CD4-positive, CD25-positive, alpha-beta regulatory T cell (primary cell): ENCODE measurements around the gene LHFPL4. TPM values are rescaled to one million over a fixed set of nuclear protein-coding genes. Genes with fewer than 3 reads are reported as not detected.

Experiments used
- polyA plus RNA-seq, 4 donors: library from polyadenylated mRNA; unstranded; fragments of 300-500 nt; fragmentation: Illumina TruSeq; gene quantifications; one replicate each; pipeline ENCODE4 v1.2.3, GENCODE V29; 2021
- total RNA-seq: library from RNA; stranded (reverse); gene quantifications from one replicate; pipeline ENCODE4 v1.2.3, GENCODE V29; 2022

The LHFPL4 gene
- total and polyA plus RNA-seq, 5 donors from 2014 or later, result 0.03 to 0.18 (median 0.13) TPM; not detected in 2

Other genes starting within 250 kb of the LHFPL4 start
- 40.2 TPM for gene THUMPD3, start 190.8 kb downstream of the LHFPL4 start, total RNA-seq
- gene THUMPD3, start 190.8 kb downstream of the LHFPL4 start, polyA plus RNA-seq, result 10 to 100 TPM; 17.9 to 20.5 (median 19.3) TPM
- gene SETD5, start 156.2 kb downstream of the LHFPL4 start, total RNA-seq, result 120 TPM
- gene SETD5, start 156.2 kb downstream of the LHFPL4 start, polyA plus RNA-seq, result 10 to 100 TPM; 17.7 to 32.2 (median 24.4) TPM
- 97.4 TPM for gene MTMR14, start 95.7 kb upstream of the LHFPL4 start, total RNA-seq
- 10 to 100 TPM; 66.8 to 90.2 (median 80.9) TPM for gene MTMR14, start 95.7 kb upstream of the LHFPL4 start, polyA plus RNA-seq
- gene CPNE9, start 150.0 kb upstream of the LHFPL4 start, total RNA-seq, result not detected
- not detected for gene CPNE9, start 150.0 kb upstream of the LHFPL4 start, polyA plus RNA-seq
- gene BRPF1, start 177.9 kb upstream of the LHFPL4 start, total RNA-seq, result 41.2 TPM
- 10 to 100 TPM in 2 of 4 donors, 1 to 10 TPM in 2; 6.7 to 12.1 (median 9.2) TPM for gene BRPF1, start 177.9 kb upstream of the LHFPL4 start, polyA plus RNA-seq
- 26.3 TPM for gene OGG1, start 196.1 kb upstream of the LHFPL4 start, total RNA-seq
- gene OGG1, start 196.1 kb upstream of the LHFPL4 start, polyA plus RNA-seq, result 10 to 100 TPM; 21.8 to 30.2 (median 26.7) TPM
- 4.9 TPM for gene CAMK1, start 216.1 kb upstream of the LHFPL4 start, total RNA-seq
- 10 to 100 TPM in 1 of 4 donors, 1 to 10 TPM in 3; 4.5 to 13.7 (median 7.7) TPM for gene CAMK1, start 216.1 kb upstream of the LHFPL4 start, polyA plus RNA-seq
- gene TADA3, start 238.7 kb upstream of the LHFPL4 start, total RNA-seq, result 44.7 TPM
- 10 to 100 TPM; 50.2 to 69.0 (median 60.5) TPM for gene TADA3, start 238.7 kb upstream of the LHFPL4 start, polyA plus RNA-seq
- gene ARPC4, start 239.3 kb upstream of the LHFPL4 start, total RNA-seq, result 203 TPM
- gene ARPC4, start 239.3 kb upstream of the LHFPL4 start, polyA plus RNA-seq, result 100 to 1,000 TPM; 294 to 384 (median 336) TPM